ENCODE measurements around the gene CASP6. TPM values are rescaled to one million over a fixed set of nuclear protein-coding genes. Genes with fewer than 3 reads are reported as not detected.

CASP6 gene
- total RNA-seq (2021) (22.3 and 22.4 TPM in 2 replicates), Bru-seq, nascent RNA (percentile 54 among the genes with signal in this experiment), BruChase-seq, experiment 1, labeled RNA remaining after a 2-hour chase (percentile 60 among the genes with signal in this experiment), BruChase-seq, experiment 2, labeled RNA remaining after a 6-hour chase (percentile 65 among the genes with signal in this experiment)
- long read RNA-seq, transcript CASP6-201 (7 exons, 1,548 nt): major isoform, 82 of 90 reads
- long read RNA-seq, partial matches to known transcripts: 1 of 90 reads
- long read RNA-seq, other reads (novel, unspliced or antisense): 7 of 90 reads

GRCh38 chr4:109702950-109703663 is at the start of gene CASP6:
Gene CASP6 (minus strand): TSS chr4:109703445. CDS start chr4:109703395, 50 bp downstream.
- no peaks in the 10 kb centered on the region for H4K20me1 ChIP-seq (ENCODE audit: insufficient read depth)
- TF ChIP-seq EZH2 (IDR thresholded peaks at IDR 0.05; ENCODE audit: low read depth): no peak
- peak; percentile 63 for TF ChIP-seq CTCF (conservative IDR thresholded peaks at IDR 0.05)
- TSS peak; percentile 24 for BruUV-seq (replicated peaks)
- H3K4me3 ChIP-seq: peak within 1 kb of the TSS; percentile 63
- H3K36me3 ChIP-seq (ENCODE audit: low read depth): no peaks in the 10 kb centered on the region
- intact Hi-C loops (cut with micrococcal nuclease; ENCODE audit: unreplicated experiment): loop anchor here (1.0 to 10.0 kb wide), 6 partner anchors 101 to 272 kb away; partner anchors contain the start of genes EGF, GAR1, MCUB and SEC24B
- no peaks in the 10 kb centered on the region for H3K9me2 ChIP-seq (ENCODE audit: insufficient read depth)
- POLR2A ChIA-PET (ENCODE audit: unreplicated experiment): interaction anchor here (0.5 to 1.2 kb wide), 3 partner anchors 27 to 674 kb away, joined by 3 to 4 read pairs (median 4); partner anchors contain the start of genes MCUB and PLA2G12A
- no peaks in the 10 kb centered on the region for H3K79me2 ChIP-seq (ENCODE audit: low read depth)
- peak within 1 kb of the TSS; percentile 79 for H3K4me2 ChIP-seq
- peak; percentile 49 to 79 for DNase-seq
- peaks cover 9% of the 10 kb centered on the region; the same call in 1 of the 2 replicates for H3K4me1 ChIP-seq (replicated peaks; ENCODE audit: insufficient read depth)
- H3F3A ChIP-seq (ENCODE audit: insufficient read depth, low read depth): peaks cover 11% of the 10 kb centered on the region
- H3K9me3 ChIP-seq (ENCODE audit: insufficient read depth, low read depth): no peaks in the 10 kb centered on the region
- peak within 1 kb of the TSS; percentile 44 for H3K27ac ChIP-seq
- no peaks in the 10 kb centered on the region for H3K27me3 ChIP-seq (ENCODE audit: insufficient read depth, low read depth)
- peak within 1 kb of the TSS; percentile 78 for H2AFZ ChIP-seq
- CTCF ChIA-PET: no interaction called here

DNA sequence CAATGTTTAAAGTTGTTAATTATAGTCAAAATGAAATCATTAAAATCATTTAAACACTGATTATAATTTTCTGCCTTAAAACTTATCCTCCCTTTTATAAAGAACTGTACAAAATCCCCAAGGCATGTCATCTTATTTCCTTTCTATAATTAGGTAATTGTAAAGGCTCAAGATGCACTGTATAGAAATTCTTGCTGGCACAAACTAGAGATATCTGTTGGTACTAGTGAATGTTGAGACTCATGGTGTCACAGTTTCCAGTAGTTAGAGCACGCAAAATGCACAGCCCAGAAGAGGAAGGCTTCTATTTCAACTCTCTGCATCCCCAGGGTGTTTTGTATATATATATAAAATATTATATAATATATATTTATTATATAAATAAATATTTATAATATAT is 49.3 kb upstream of the CASP6 start:
- ChIA-PET CTCF (no interaction called here), POLR2A (ENCODE audit: unreplicated experiment) (no interaction called here)
- Histone ChIP-seq H3F3A (ENCODE audit: insufficient read depth, low read depth) (no peaks in the 10 kb centered on the region), H3K4me2 (no peak overlapping the region), H4K20me1 (ENCODE audit: insufficient read depth) (no peaks in the 10 kb centered on the region), H2AFZ (no peak overlapping the region), H3K9me2 (ENCODE audit: insufficient read depth) (no peaks in the 10 kb centered on the region), H3K4me3 (no peak overlapping the region), H3K79me2 (ENCODE audit: low read depth) (no peaks in the 10 kb centered on the region), H3K9me3 (ENCODE audit: insufficient read depth, low read depth) (no peaks in the 10 kb centered on the region), H3K4me1 (replicated peaks; ENCODE audit: insufficient read depth) (no peaks in the 10 kb centered on the region), H3K27ac (no peak overlapping the region), H3K27me3 (ENCODE audit: insufficient read depth, low read depth) (no peaks in the 10 kb centered on the region), H3K36me3 (ENCODE audit: low read depth) (no peaks in the 10 kb centered on the region)
- no peak for DNase-seq
- no peak for TF ChIP-seq EZH2 (IDR thresholded peaks at IDR 0.05; ENCODE audit: low read depth)
- no peak for TF ChIP-seq CTCF (conservative IDR thresholded peaks at IDR 0.05)
- BruUV-seq (replicated peaks): no TSS peak
- intact Hi-C loops (cut with micrococcal nuclease; ENCODE audit: unreplicated experiment): no loop called here

DNA sequence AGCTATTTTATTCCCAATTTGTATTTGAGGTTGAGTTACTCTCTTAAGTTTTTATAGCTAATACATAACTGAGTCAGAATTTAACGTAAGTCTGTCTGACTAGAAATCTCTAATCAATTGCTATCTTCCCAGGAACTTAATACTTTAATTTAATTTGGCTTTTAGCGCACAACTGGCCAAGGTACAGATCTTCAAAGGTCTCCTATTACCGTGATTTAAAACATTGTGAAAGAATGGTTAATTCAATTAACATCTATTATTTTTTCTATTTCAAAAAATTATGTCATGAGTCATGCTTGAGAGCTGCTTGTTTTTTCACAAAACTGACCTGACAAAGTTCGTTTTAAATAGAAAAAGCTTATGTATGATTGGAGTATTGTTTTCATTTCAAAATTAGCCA is 48.6 kb upstream of the CASP6 start:
- Histone ChIP-seq H3K9me3 (ENCODE audit: insufficient read depth, low read depth) (no peaks in the 10 kb centered on the region), H4K20me1 (ENCODE audit: insufficient read depth) (no peaks in the 10 kb centered on the region), H3K36me3 (ENCODE audit: low read depth) (no peaks in the 10 kb centered on the region), H3K27me3 (ENCODE audit: insufficient read depth, low read depth) (no peaks in the 10 kb centered on the region), H2AFZ (no peak overlapping the region), H3K27ac (no peak overlapping the region), H3F3A (ENCODE audit: insufficient read depth, low read depth) (no peaks in the 10 kb centered on the region), H3K79me2 (ENCODE audit: low read depth) (no peaks in the 10 kb centered on the region), H3K9me2 (ENCODE audit: insufficient read depth) (no peaks in the 10 kb centered on the region), H3K4me3 (no peak overlapping the region), H3K4me2 (no peak overlapping the region), H3K4me1 (replicated peaks; ENCODE audit: insufficient read depth) (no peaks in the 10 kb centered on the region)
- CTCF ChIA-PET: no interaction called here
- BruUV-seq (replicated peaks): no TSS peak
- no peak for TF ChIP-seq EZH2 (IDR thresholded peaks at IDR 0.05; ENCODE audit: low read depth)
- no peak for TF ChIP-seq CTCF (conservative IDR thresholded peaks at IDR 0.05)
- intact Hi-C loops (cut with micrococcal nuclease; ENCODE audit: unreplicated experiment): no loop called here
- POLR2A ChIA-PET (ENCODE audit: unreplicated experiment): interaction anchor here (0.6 kb wide), 1 partner anchor 20 kb away, joined by 3 read pairs; no protein-coding TSS in a partner anchor
- DNase-seq: no peak
